Stomach (tissue), 9 donors: ENCODE data around the gene CD72. TPM values are rescaled to one million over a fixed set of nuclear protein-coding genes. Genes with fewer than 3 reads are reported as not detected.
A peak's percentile ranks its signal among the peaks of the same experiment; 100 is the strongest.

Source experiments
- DNase-seq, 2 donors: peaks; one replicate each; pipeline versions ENCODE4 v3.0.0 to v3.0.0-alpha.2; 2013 to 2019
- H3K27ac ChIP-seq, 5 donors: fragments of 200-600 bp in 4 of 5; sonication (generic) in 4 of 5; one replicate each; pipeline ENCODE4 v1.5.1; 2013 to 2019; ENCODE audit warnings: mild to moderate bottlenecking in 1 of 5, moderate library complexity in 1 of 5
- H3K27me3 ChIP-seq, 3 donors: fragments of 200-600 bp; sonication (generic); one replicate each; pipeline ENCODE4 v1.5.1; 2017 to 2019; ENCODE audit warnings: mixed run types in 1 of 3
- H3K36me3 ChIP-seq, 4 donors: fragments of 200-600 bp; sonication (generic); 1 replicate in 3 of 4; 2 replicates in 1 of 4; pipeline ENCODE4 v1.5.1; 2016 to 2019
- H3K4me1 ChIP-seq, 4 donors: fragments of 200-600 bp; sonication (generic); one replicate each; pipeline ENCODE4 v1.5.1; 2016 to 2019
- H3K4me3 ChIP-seq, 4 donors: fragments of 200-600 bp; sonication (generic) in 3 of 4; one replicate each; pipeline ENCODE4 v1.5.1; 2016 to 2019; ENCODE audit warnings: mild to moderate bottlenecking in 1 of 4
- H3K9me3 ChIP-seq, 4 donors: fragments of 200-600 bp; sonication (generic); one replicate each; pipeline ENCODE4 v1.5.1; 2016 to 2019
- CTCF ChIP-seq, 7 experiments: fragments of 450-650 bp in 4 of 7; fragments of 200-600 bp in 3 of 7; sonication (generic) in 3 of 7; IDR thresholded peaks; one replicate each; pipeline ENCODE4 v1.5.1; 2016 to 2019; ENCODE audit warnings: antibody characterized with exemption in 7 of 7, control low read depth in 2 of 7, mild to moderate bottlenecking in 1 of 7
- EP300 ChIP-seq: sonication (generic); formaldehyde crosslinking; IDR thresholded peaks from one replicate; pipeline ENCODE4 v1.6.1; 2017; ENCODE audit warnings: antibody characterized with exemption
- POLR2A ChIP-seq, 4 donors: fragments of 450-650 bp; IDR thresholded peaks; one replicate each; pipeline ENCODE4 v1.6.1; 2016; ENCODE audit warnings: antibody characterized with exemption in 4 of 4, control low read depth in 2 of 4, mild to moderate bottlenecking in 1 of 4, moderate library complexity in 1 of 4
- POLR2AphosphoS5 ChIP-seq, 3 donors: sonication (generic); formaldehyde crosslinking; IDR thresholded peaks; one replicate each; pipeline ENCODE4 v1.6.1; 2016; ENCODE audit warnings: antibody characterized with exemption in 3 of 3
- WGBS, 5 donors: extraction: QIAGEN DNeasy Blood & Tissue Kit in 3 of 5; methylation state at CpG; one replicate each; pipeline versions ENCODE4 v1.1.5 to v1.1.7; 2013 to 2018; 5-methylcytosine and 5-hydroxymethylcytosine counted together
- intact Hi-C: fragments of 100-400 bp; cut with DNase I; formaldehyde crosslinking; loops from one replicate; pipeline ENCODE4 v1.15.1; 2023; ENCODE audit warnings: low total_unique reads
- polyA plus RNA-seq, 3 donors: library from polyadenylated mRNA; stranded (reverse); fragments of 200-250 nt; gene quantifications; one replicate each; pipeline ENCODE4 v1.2.3, GENCODE V29; 2013
- total RNA-seq, 5 donors: library from RNA; depleted of rRNA; stranded (reverse); fragments of >200 nt; gene quantifications; one replicate each; pipeline versions ENCODE4 v1.1.0 to v1.2.3, GENCODE V29; 2014 to 2016
- donor health status: healthy with polysubstance abuse.
- donor health status: Bipolar disorder and iron deficiency.
- donor health status: healthy.

CD72 gene
- total and polyA plus RNA-seq, 8 donors = 0.61 to 18.7 (median 2.8) TPM; not detected in 3

- 10 to 21% (median 16%) methylated on average over 5 of the region's 5 CpGs for WGBS, 5 donors
- intact Hi-C loops = no loop called here
- DNase-seq = no peak
- Histone ChIP-seq H3K9me3 (no peaks in the 10 kb centered on the region), H3K4me1 (peaks cover 50 to 81% (median 68%) of the 10 kb centered on the region in 4 donors), H3K4me3 (peak overlapping the region; percentile 44 to 56 (median 54)), H3K27me3 (no peaks in the 10 kb centered on the region), H3K36me3 (peaks cover 5 to 21% (median 10%) of the 10 kb centered on the region in 4 donors), H3K27ac (peak overlapping the region; percentile 83 to 100 (median 95))
- TF ChIP-seq POLR2A (IDR thresholded peaks at IDR 0.05) = no peak
- no peak for TF ChIP-seq POLR2AphosphoS5 (IDR thresholded peaks at IDR 0.05)
- TF ChIP-seq EP300 = no peak
- TF ChIP-seq CTCF (IDR thresholded peaks at IDR 0.05) = no peak
Observed at GRCh38 chr9:35665471-35665818, 47.2 kb upstream of the CD72 start.

- 3 to 20% (median 5%) methylated on average over 18 to 58 of the region's 58 CpGs for WGBS, 5 donors
- Histone ChIP-seq H3K27ac (peak within 1 kb of the TSS; percentile 83 to 100 (median 95)), H3K4me3 (peak within 1 kb of the TSS; percentile 44 to 56 (median 54)), H3K4me1 (peaks cover 50 to 81% (median 69%) of the 10 kb centered on the region in 4 donors), H3K9me3 (no peaks in the 10 kb centered on the region), H3K27me3 (no peaks in the 10 kb centered on the region), H3K36me3 (peaks cover 10 to 25% (median 16%) of the 10 kb centered on the region in 4 donors)
- peak; percentile 89 to 95 for DNase-seq
- TF ChIP-seq POLR2A (IDR thresholded peaks at IDR 0.05) (no peak), CTCF (IDR thresholded peaks at IDR 0.05) (peak in 1 of 7 experiments; percentile 21), POLR2AphosphoS5 (IDR thresholded peaks at IDR 0.05) (peak; percentile 49 to 87 (median 69)), EP300 (no peak)
- intact Hi-C loops = no loop called here
Observed at GRCh38 chr9:35664531-35665470, 46.6 kb upstream of the CD72 start, which contains the start of gene ARHGEF39. ARHGEF39 (minus strand) TSS chr9:35665195; CDS start chr9:35665169, 26 bp downstream.

GRCh38 chr9:35662437-35662836, 44.2 kb upstream of the CD72 start:
- intact Hi-C loops = no loop called here
- TF ChIP-seq POLR2A (IDR thresholded peaks at IDR 0.05) (no peak), EP300 (no peak), CTCF (IDR thresholded peaks at IDR 0.05) (no peak), POLR2AphosphoS5 (IDR thresholded peaks at IDR 0.05) (no peak)
- no peak for DNase-seq
- Histone ChIP-seq H3K4me1 (peaks cover 49 to 82% (median 69%) of the 10 kb centered on the region in 4 donors), H3K27me3 (no peaks in the 10 kb centered on the region), H3K27ac (peak overlapping the region in 4 of 5 donors; percentile 95 to 100 (median 98)), H3K4me3 (no peak overlapping the region), H3K9me3 (no peaks in the 10 kb centered on the region), H3K36me3 (peaks cover 10 to 25% (median 16%) of the 10 kb centered on the region in 4 donors)
- 80 to 90% (median 87%) methylated on average over 7 of the region's 7 CpGs for WGBS, 5 donors

GRCh38 chr9:35661756-35662350, 43.6 kb upstream of the CD72 start:
- 54 to 66% (median 61%) methylated on average over 3 of the region's 3 CpGs for WGBS, 5 donors
- Histone ChIP-seq H3K27me3 (no peaks in the 10 kb centered on the region), H3K36me3 (peaks cover 10 to 25% (median 16%) of the 10 kb centered on the region in 4 donors), H3K27ac (peak overlapping the region; percentile 45 to 100 (median 98)), H3K4me3 (no peak overlapping the region), H3K9me3 (no peaks in the 10 kb centered on the region), H3K4me1 (peaks cover 55 to 88% (median 75%) of the 10 kb centered on the region in 4 donors)
- TF ChIP-seq CTCF (IDR thresholded peaks at IDR 0.05) (no peak), EP300 (no peak), POLR2A (IDR thresholded peaks at IDR 0.05) (no peak), POLR2AphosphoS5 (IDR thresholded peaks at IDR 0.05) (no peak)
- no peak for DNase-seq
- intact Hi-C loops = no loop called here
